ENCODE measurements around the gene LTB4R.
A peak's percentile ranks its signal among the peaks of the same experiment; 100 is the strongest.
"Not testable (repeated sequence)": the region's sequence is repeated elsewhere in the genome, so short reads cannot be mapped to it uniquely, and the experiment has no call there.

Gene LTB4R

GRCh38 chr14:24348186-24348585 is 36.9 kb downstream of the LTB4R start:
- DNase-seq: no peak

GRCh38 chr14:24349742-24350141 is 38.4 kb downstream of the LTB4R start:
- DNase-seq: no peak

GRCh38 chr14:24351517-24351916 is 40.2 kb downstream of the LTB4R start:
- no peak for DNase-seq

DNA sequence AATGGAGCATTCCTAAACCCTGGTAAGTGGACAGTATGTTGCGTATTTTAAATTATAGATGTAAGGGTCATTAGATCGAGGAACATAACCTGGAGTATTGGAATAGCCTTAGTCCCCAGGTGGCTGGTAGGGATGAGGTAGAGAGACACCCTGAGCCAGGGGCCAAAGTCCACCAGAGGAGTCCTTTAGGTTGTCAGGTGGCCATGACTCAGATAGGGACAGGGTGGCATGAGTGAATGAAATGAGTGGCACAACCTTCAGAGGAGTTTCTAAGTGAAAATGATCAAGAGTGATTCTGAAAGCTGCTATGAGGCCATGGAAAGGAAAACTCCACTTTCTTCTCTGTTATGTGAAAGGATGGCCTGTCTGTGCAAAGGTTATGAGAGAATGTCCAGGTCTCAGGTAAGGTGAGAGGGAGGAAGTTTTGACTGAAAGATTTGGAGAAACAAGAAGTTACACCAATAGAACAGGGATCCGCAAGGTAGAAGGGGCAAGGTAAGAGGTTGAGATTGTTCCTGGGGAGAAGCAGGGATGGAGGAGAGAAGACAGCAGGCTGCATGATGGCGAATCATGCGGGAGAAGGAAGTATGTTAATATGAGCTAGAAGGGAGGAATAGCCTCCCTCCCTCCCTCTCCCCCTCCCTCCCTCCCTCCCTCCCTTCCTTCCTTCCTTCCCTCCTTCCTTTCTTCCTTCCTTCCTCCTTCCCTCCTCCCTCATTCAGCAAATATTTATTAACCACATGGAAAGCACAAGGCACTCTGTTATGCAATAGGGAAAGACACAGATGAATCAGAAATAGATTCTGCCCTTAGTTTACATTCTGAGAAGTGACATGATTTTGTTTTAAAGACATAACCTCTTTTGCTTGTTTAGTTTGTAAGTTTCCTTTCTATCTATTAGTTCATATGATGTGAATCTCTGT is 42.5 kb downstream of the LTB4R start:
- no peak for DNase-seq

- DNase-seq: not testable (repeated sequence)
Observed at GRCh38 chr14:24354482-24354825, 43.2 kb downstream of the LTB4R start.

DNA sequence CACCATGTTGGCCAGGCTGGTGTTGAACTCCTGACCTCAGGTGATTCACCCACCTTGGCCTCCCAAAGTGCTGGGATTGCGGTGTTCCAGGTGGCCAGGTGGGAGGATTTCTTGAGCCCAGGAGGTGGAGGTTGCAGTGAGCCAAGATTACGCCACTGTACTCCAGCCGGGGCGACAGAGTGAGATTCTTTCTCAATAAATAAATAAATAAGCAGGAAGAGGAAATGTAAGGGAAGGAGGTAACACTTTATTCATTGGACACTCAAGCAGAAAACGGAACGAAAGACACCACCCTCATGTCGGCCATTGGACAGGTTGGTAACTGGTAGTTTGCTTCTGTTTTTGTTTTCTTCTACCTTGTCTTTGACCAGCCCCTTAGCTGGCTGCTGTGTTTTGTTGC is 43.7 kb downstream of the LTB4R start:
- no peak for DNase-seq

GRCh38 chr14:24356208-24356607 is 44.9 kb downstream of the LTB4R start:
- DNase-seq: no peak

- DNase-seq: no peak
Observed at GRCh38 chr14:24360281-24360680, 49.0 kb downstream of the LTB4R start.

DNA sequence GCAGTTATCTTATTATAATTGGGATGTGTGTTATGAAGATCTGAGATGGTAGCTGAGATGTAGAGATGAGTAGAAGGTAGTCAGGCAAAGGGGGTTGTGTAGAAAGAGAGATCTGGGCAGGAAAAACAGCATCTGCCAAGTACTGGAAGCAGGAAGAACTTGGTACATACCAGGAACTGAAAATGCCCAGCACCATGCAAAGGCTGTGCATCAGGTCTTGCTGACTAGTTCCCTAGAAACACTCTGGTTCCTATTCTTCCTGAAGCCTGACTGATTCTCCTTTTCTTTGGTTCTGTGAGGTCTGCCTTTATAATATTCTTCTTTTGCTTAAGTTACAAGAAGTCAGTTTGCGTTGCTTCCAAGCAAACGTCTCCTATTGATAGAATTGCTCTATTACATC is 50.0 kb downstream of the LTB4R start:
- no peak for DNase-seq

GRCh38 chr14:24362241-24362960 is 51.1 kb downstream of the LTB4R start:
- DNase-seq: no peak

DNA sequence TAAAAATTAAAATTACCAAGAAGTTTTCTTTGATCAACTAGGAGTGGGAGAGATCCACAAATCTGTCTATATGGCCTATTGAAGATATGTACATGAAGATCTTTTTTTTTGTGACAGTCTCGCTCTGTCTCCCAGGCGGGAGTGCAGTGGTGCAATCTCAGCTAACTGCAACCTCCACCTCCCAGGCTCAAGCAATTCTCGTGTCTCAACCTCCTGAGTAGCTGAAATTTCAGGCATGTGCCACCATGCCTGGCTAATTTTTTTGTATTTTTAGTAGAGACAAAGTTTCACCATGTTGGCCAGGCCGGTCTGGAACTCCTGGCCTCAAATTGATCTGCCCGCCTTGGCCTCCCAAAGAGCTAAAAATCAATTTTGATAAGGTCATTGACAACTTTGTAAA is 52.1 kb downstream of the LTB4R start:
- DNase-seq: no peak

GRCh38 chr14:24364841-24365240 is 53.5 kb downstream of the LTB4R start:
- DNase-seq: no peak

GRCh38 chr14:24365600-24366412 is 54.5 kb downstream of the LTB4R start:
- peak; percentile 88 for DNase-seq

DNA sequence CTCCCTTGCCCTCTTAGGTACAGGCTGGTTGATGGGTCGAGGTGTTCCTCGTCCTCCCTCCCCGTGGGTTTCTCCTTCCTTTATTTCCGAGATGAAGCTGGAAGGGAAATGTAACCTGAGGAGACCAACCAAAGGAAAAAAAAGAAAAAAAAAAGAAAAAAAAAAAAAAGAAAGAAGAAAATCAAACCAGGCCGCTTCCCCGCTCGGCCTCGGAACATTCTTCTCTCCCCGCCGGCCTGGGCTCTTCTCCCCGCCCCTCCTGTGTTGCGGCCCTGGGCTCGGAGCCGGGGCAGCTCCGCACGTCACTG is 55.1 kb downstream of the LTB4R start:
- DNase-seq: no peak

DNA sequence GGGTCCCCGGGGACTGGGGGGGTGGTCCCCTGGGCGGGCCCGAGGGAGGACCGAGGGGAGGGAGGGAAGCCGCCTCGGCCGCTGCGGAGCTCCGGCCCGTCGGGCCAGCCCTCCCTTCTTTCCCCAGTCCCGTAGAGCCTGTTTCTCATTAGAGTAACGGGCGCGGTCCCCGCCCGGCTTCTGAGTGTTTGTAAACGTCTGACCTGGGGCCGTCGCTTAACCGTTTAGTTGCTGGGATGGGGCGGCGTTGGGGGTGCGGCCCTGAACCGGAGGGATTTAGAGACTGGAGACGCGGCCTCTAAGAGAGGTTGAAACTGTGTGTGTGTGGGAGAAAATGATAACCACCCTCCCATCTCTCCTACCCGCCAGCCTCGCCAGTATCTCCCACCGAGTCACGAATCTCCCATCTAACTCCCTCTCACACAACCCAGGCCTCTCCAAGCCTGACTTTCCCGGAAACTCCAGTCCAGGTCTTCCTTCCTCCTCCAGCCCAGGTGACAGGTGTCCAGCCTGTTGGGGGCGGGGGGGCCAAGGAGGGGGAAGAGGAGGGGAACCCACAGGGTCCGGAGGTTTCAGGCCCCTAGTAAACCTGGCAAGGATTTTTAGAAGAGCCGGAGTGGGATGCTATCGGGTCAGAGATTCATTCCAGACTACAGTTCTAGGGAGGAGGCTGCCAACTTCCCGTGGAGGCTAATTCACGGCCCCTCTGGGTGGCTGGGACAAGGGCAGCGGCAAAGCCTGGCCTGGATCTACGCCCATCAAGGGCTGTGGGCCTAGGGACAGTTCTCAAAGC is 55.6 kb downstream of the LTB4R start:
- DNase-seq: peak; percentile 97
